ENCODE measurements around the gene LRRC74B.

DNA sequence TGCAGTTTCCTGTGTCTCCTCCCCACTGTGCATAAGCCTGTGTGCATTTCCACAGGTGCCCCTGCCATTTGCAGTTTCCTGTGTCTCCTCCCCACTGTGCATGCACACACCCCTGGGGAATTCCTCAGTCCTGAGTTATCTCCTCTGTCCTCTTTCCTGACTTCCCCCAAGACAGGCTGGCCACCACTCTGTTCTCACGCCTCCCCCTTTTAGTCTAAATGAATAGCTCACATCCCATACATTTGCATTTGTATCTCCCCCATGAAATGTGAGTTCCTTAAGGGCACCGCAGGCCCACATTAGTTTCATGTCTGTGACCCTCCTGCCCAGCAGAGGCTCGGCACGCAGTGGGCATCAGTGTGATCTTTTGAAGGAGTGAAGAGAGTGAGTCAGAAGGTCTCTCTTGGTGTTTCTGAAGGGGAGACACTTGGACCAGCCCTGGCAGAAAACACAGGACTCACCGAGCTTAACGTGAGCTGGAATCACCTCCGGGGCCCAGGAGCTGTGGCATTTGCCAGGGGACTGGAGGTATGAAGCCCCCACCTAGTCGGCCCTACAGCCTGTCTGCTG is 6.2 kb downstream of the LRRC74B start:
- no peak for TF ChIP-seq POLR2A (IDR thresholded peaks at IDR 0.05)
- TF ChIP-seq EP300 (IDR thresholded peaks at IDR 0.05): no peak
- TF ChIP-seq, protein P1, sequence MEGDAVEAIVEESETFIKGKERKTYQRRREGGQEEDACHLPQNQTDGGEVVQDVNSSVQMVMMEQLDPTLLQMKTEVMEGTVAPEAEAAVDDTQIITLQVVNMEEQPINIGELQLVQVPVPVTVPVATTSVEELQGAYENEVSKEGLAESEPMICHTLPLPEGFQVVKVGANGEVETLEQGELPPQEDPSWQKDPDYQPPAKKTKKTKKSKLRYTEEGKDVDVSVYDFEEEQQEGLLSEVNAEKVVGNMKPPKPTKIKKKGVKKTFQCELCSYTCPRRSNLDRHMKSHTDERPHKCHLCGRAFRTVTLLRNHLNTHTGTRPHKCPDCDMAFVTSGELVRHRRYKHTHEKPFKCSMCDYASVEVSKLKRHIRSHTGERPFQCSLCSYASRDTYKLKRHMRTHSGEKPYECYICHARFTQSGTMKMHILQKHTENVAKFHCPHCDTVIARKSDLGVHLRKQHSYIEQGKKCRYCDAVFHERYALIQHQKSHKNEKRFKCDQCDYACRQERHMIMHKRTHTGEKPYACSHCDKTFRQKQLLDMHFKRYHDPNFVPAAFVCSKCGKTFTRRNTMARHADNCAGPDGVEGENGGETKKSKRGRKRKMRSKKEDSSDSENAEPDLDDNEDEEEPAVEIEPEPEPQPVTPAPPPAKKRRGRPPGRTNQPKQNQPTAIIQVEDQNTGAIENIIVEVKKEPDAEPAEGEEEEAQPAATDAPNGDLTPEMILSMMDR (IDR thresholded peaks at IDR 0.05): no peak
- TF ChIP-seq POLR2AphosphoS5 (IDR thresholded peaks at IDR 0.05): no peak

All from gastroesophageal sphincter (tissue), 3 donors.